NT2/D1 (cell line): ENCODE data around the gene PRSS21.
A peak's percentile ranks its signal among the peaks of the same experiment; 100 is the strongest.

Experiments used
- DNase-seq: peaks from one replicate; pipeline ENCODE4 v3.0.0-alpha.2; 2011; ENCODE audit warnings: low read depth, low spot score
- H3K27me3 ChIP-seq: 2 replicates; pipeline ENCODE4 v1.6.0; 2011; ENCODE audit warnings: mild to moderate bottlenecking; ENCODE audit not compliant: insufficient read length, insufficient read depth
- H3K36me3 ChIP-seq: 2 replicates; pipeline ENCODE4 v1.6.1; 2011; ENCODE audit warnings: mild to moderate bottlenecking, low read length, mixed read lengths; ENCODE audit not compliant: insufficient read depth, insufficient read length
- H3K4me1 ChIP-seq: 2 replicates; pipeline ENCODE4 v1.5.1; 2011; ENCODE audit not compliant: insufficient read depth, insufficient read length
- H3K4me3 ChIP-seq: 2 replicates; pipeline ENCODE4 v1.5.1; 2011; ENCODE audit warnings: low read depth; ENCODE audit not compliant: insufficient read length
- H3K9ac ChIP-seq: 2 replicates; pipeline ENCODE4 v1.6.0; 2011; ENCODE audit warnings: low read depth; ENCODE audit not compliant: insufficient read length
- H3K9me3 ChIP-seq: 2 replicates; pipeline ENCODE4 v1.5.1; 2011; ENCODE audit warnings: mild to moderate bottlenecking, low read length; ENCODE audit not compliant: insufficient read depth
- SUZ12 ChIP-seq: IDR thresholded peaks from 2 replicates; pipeline ENCODE4 v1.6.1; 2011; ENCODE audit not compliant: insufficient read length, insufficient read depth; ENCODE audit errors: extremely low read depth
- YY1 ChIP-seq: IDR thresholded peaks from 2 replicates; pipeline ENCODE4 v1.6.1; 2011; ENCODE audit not compliant: insufficient read length, insufficient read depth
- ZNF274 ChIP-seq: IDR thresholded peaks from 2 replicates; pipeline ENCODE4 v1.6.1; 2011; ENCODE audit warnings: mild to moderate bottlenecking, low read depth, low read length

PRSS21 gene

DNA sequence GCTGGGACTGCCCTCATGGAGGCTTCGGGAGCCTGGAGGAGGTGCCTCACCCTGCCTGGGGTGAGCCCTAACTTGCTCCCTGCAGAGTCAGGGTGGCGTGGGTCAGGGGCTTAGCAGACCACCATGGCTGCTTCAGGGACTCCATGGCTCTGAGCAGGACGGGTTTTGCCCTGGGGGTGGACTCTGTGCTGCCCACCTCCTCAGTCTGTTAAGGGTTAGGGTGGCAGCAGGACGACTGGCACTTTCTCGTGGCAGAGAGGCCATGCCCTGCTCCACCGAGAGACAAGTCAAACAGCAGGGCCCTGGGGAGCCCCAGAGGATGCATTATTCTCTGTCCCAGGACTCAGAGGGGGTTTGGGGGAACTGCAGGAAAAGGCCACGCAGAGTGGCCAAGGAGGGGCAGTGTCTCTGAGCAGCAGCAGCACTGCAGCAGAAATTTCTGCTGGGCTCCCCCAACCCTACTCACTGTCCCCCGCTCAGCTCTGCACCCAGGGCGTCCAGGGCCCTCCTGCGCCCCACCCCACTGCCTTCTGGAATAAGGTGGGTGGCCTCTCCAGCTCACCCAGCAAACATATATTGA lies 42.7 kb downstream of the PRSS21 start:
- H3K4me3 ChIP-seq: no peak overlapping the region
- peaks cover 25% of the 10 kb centered on the region for H3K9me3 ChIP-seq
- TF ChIP-seq ZNF274: no peak
- peaks cover 5% of the 10 kb centered on the region for H3K4me1 ChIP-seq
- H3K36me3 ChIP-seq: no peaks in the 10 kb centered on the region
- no peaks in the 10 kb centered on the region for H3K27me3 ChIP-seq
- DNase-seq: no peak
- H3K9ac ChIP-seq: no peak overlapping the region

DNA sequence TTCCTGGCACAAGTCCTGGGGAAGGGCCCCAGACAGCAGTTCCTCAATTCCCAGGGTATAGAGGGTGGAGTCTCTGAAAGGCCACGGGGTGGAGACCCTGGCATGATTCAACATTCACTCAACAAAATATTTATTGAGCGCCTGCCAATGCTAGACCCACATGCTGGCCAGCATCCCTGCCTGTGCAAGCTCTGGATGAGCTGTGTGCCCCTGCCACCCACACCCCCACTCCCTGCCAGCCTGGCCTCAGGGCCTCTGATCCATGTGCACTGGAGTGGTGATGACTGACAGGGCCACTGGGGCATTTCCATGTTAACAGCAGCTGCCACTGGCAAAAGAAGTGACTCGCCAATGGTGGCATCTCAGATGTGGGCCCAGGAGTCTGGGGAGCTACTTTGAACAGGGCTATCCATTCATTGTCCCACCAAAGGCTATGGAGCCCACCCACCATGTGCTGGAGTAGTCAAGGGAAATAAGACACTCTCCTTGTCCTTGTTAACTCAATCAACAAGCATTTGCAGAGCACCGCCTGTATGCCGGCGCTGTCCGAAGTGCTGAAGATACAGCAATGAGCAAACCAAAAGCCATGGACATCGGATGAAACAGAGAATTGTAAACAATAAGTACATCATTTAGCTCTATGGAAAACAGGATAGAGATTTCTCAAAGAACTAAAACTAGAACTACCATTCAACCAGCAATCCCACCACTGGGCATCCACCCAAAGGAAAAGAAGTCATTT lies 44.0 kb downstream of the PRSS21 start:
- peaks cover 14% of the 10 kb centered on the region; the same call in 1 of the 2 replicates for H3K9me3 ChIP-seq
- H3K9ac ChIP-seq: no peak overlapping the region
- no peak for DNase-seq
- H3K4me1 ChIP-seq: peaks cover 5% of the 10 kb centered on the region
- no peak overlapping the region for H3K4me3 ChIP-seq
- H3K27me3 ChIP-seq: no peaks in the 10 kb centered on the region
- H3K36me3 ChIP-seq: no peaks in the 10 kb centered on the region
- TF ChIP-seq SUZ12: no peak
- no peak for TF ChIP-seq YY1
- TF ChIP-seq ZNF274: no peak

DNA sequence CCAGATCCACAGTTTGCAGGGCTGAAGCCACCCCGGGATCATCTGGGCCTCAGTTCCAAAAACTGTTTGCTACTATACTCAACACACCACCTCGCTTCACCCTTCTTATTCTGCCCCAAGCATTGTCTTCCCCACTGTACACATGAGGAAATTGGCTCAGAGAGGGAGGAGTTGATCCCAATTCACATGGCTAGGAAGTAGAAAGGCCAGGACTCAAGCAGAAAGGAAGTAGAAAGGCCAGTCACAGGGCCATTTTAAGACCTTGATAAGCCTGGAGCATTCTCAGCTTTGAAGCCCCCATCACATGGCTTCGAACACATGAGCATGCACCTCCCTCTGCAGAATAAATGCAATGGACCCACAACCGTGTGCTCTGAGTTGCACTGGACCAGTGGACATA lies 48.6 kb downstream of the PRSS21 start:
- H3K4me3 ChIP-seq: no peak overlapping the region
- TF ChIP-seq YY1: no peak
- TF ChIP-seq SUZ12: no peak
- TF ChIP-seq ZNF274: no peak
- H3K9me3 ChIP-seq: peaks cover 9% of the 10 kb centered on the region; the same call in 1 of the 2 replicates
- H3K4me1 ChIP-seq: no peaks in the 10 kb centered on the region
- H3K27me3 ChIP-seq: no peaks in the 10 kb centered on the region
- no peaks in the 10 kb centered on the region for H3K36me3 ChIP-seq
- H3K9ac ChIP-seq: no peak overlapping the region
- DNase-seq: no peak

DNA sequence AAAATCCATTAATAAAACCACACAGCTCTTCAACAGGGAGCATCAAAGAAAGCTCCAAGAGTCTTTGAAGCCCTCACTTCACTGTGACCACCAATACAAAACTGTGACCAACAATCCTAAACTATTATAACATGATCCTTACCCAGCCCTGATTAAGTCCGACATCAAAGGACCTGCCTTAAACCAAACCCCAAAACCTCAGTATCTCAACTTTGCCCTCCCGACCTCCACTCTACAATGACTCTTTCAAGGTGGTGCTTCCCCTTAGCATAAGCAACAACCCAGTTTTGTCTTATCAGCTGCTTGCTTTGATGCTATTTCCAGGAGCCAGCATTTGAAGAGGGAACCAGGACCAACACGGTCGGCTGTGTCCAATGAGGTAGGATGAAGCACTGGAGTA lies 49.4 kb downstream of the PRSS21 start:
- no peak for DNase-seq
- Histone ChIP-seq H3K9ac (no peak overlapping the region), H3K4me3 (no peak overlapping the region), H3K9me3 (0 out of 2 replicates have a peak, but pooled peaks cover under 1% of the 10 kb centered on the region), H3K4me1 (no peaks in the 10 kb centered on the region), H3K36me3 (no peaks in the 10 kb centered on the region), H3K27me3 (no peaks in the 10 kb centered on the region)
- TF ChIP-seq SUZ12: no peak

DNA sequence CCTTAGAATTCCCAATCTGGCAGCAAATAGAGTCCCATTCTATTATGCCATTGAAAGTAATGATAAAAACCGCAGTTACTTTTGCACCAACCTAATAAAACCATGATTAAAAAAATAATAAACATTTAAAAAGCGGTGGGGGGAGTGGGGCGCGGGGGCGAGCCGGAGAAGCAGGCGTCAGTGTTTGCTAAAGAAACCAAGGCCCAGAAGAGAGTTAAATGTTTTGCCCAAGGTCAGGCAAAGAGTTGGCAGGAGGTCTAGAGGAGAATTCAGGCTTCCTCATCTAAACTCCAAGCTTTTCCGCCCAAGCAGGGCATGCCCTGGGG lies 50.6 kb downstream of the PRSS21 start:
- DNase-seq: no peak
- Histone ChIP-seq H3K9me3 (no peaks in the 10 kb centered on the region), H3K27me3 (no peaks in the 10 kb centered on the region), H3K4me3 (peak overlapping the region; percentile 81), H3K36me3 (no peaks in the 10 kb centered on the region), H3K4me1 (no peaks in the 10 kb centered on the region), H3K9ac (peak overlapping the region; percentile 95)
- TF ChIP-seq ZNF274 (no peak), SUZ12 (no peak), YY1 (no peak)

DNA sequence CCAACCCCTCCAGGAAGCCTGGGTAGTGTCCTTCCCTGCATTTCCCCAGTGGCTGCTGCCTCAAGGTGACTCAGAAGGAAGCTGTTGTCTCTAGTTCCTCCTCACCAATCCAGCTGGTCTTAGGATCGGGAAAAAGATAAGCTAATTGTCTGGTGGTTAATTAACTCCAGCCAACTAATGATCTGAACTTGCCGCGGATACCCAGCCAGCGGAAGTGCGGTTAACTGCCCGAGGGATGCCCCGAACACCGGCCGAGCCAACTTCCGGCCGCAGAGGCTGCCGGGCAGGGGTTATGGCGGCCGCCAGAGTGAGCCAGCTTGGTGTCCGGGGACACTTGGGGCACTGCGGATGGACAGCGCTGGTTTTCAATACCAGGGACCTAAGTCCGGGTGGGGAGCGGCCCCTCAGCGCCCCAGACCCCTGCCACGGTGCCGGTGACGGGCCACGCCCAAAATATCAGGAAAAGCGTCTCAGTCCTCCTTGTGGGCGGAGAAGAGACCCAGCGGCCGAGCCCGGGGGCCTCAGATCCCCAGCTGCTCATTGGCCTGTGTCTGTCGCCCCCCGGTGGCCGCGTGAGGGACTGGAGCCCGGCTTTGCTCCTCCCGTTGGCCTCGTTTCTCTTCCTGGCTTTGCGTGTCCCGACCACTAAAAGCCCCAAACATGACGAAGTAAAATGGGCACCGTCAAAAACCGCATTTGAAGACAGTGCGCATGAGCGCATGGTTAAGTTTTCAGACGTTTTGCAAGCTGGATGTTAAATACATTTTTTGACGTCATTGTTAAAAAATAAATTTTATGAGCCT lies 51.2 kb downstream of the PRSS21 start:
- Histone ChIP-seq H3K27me3 (no peaks in the 10 kb centered on the region), H3K36me3 (no peaks in the 10 kb centered on the region), H3K4me1 (no peaks in the 10 kb centered on the region), H3K9ac (peak overlapping the region; percentile 95), H3K4me3 (peak overlapping the region; percentile 81), H3K9me3 (no peaks in the 10 kb centered on the region)
- TF ChIP-seq ZNF274 (no peak), YY1 (peak; percentile 90)
- peak; percentile 91 for DNase-seq
